Islet precursor cell (in vitro differentiated cells): Measurements from ENCODE around the gene ITGA3.
A peak's percentile ranks its signal among the peaks of the same experiment; 100 is the strongest.
"Not testable (repeated sequence)": the region's sequence is repeated elsewhere in the genome, so short reads cannot be mapped to it uniquely, and the experiment has no call there.

ENCODE experiments used
- DNase-seq: peaks from one replicate; pipeline ENCODE4 v3.0.0-alpha.2; 2018

ITGA3 gene

GRCh38 chr17:50035945-50036344 lies 20.0 kb upstream of the ITGA3 start:
- no peak for DNase-seq

- no peak for DNase-seq
Observed at GRCh38 chr17:50036455-50037261, 19.3 kb upstream of the ITGA3 start.

- DNase-seq = peak; percentile 62
Observed at GRCh38 chr17:50037321-50038107, 18.4 kb upstream of the ITGA3 start.

GRCh38 chr17:50039058-50039457 lies 16.9 kb upstream of the ITGA3 start:
- no peak for DNase-seq

GRCh38 chr17:50040496-50040895 lies 15.4 kb upstream of the ITGA3 start:
- not testable (repeated sequence) for DNase-seq

GRCh38 chr17:50042211-50042610 lies 13.7 kb upstream of the ITGA3 start:
- no peak for DNase-seq

GRCh38 chr17:50043290-50044148 lies 12.4 kb upstream of the ITGA3 start:
- peak; percentile 53 for DNase-seq

GRCh38 chr17:50044483-50044882 lies 11.4 kb upstream of the ITGA3 start:
- DNase-seq = no peak

- no peak for DNase-seq
Observed at GRCh38 chr17:50045154-50045553, 10.8 kb upstream of the ITGA3 start.

GRCh38 chr17:50046179-50046578 lies 9.7 kb upstream of the ITGA3 start:
- DNase-seq = no peak

- no peak for DNase-seq
Observed at GRCh38 chr17:50046667-50047066, 9.2 kb upstream of the ITGA3 start.

GRCh38 chr17:50047083-50047482 lies 8.8 kb upstream of the ITGA3 start:
- no peak for DNase-seq

GRCh38 chr17:50047488-50048126 lies 8.3 kb upstream of the ITGA3 start:
- peak; percentile 91 for DNase-seq

- DNase-seq = no peak
Observed at GRCh38 chr17:50048146-50048720, 7.7 kb upstream of the ITGA3 start.

GRCh38 chr17:50048988-50049387 lies 6.9 kb upstream of the ITGA3 start:
- DNase-seq = no peak

GRCh38 chr17:50049636-50050035 lies 6.3 kb upstream of the ITGA3 start:
- DNase-seq = no peak

- DNase-seq = no peak
Observed at GRCh38 chr17:50050431-50051032, 5.4 kb upstream of the ITGA3 start.

- peak; percentile 99 for DNase-seq
Observed at GRCh38 chr17:50051082-50051576, 4.8 kb upstream of the ITGA3 start.

- DNase-seq = no peak
Observed at GRCh38 chr17:50051606-50052005, 4.3 kb upstream of the ITGA3 start.

- DNase-seq = no peak
Observed at GRCh38 chr17:50052241-50052796, 3.6 kb upstream of the ITGA3 start.
